Kidney (tissue), 14 donors: ENCODE data around the gene FHOD1. TPM values are rescaled to one million over a fixed set of nuclear protein-coding genes. Genes with fewer than 3 reads are reported as not detected.

Experiments
- DNase-seq, 5 donors: peaks; one replicate each; pipeline ENCODE4 v3.0.0-alpha.2; 2013 to 2020
- FAIRE-seq: peaks from 2 replicates; lab custom pipeline; 2012; peaks lifted over from hg19 to GRCh38; lab: Jason Lieb, UNC
- H3K27ac ChIP-seq, 2 donors: one replicate each; pipeline ENCODE4 v1.7.0; 2013; ENCODE audit warnings: low read depth in 2 of 2, low read length in 2 of 2, inconsistent platforms in 1 of 2
- H3K27me3 ChIP-seq: one replicate; pipeline ENCODE4 v1.7.1; 2013; ENCODE audit warnings: low read length, inconsistent platforms; ENCODE audit not compliant: control insufficient read depth, insufficient read depth
- H3K36me3 ChIP-seq, 3 donors: one replicate each; pipeline versions ENCODE4 v1.7.0 to v1.7.1; 2013; ENCODE audit warnings: low read length in 3 of 3, control low read depth in 1 of 3, inconsistent platforms in 1 of 3; ENCODE audit not compliant: insufficient read depth in 3 of 3, control insufficient read depth in 2 of 3
- H3K4me1 ChIP-seq, 3 donors: one replicate each; pipeline versions ENCODE4 v1.7.0 to v1.7.1; 2013; ENCODE audit warnings: low read length in 3 of 3, inconsistent platforms in 1 of 3, low read depth in 1 of 3; ENCODE audit not compliant: control insufficient read depth in 2 of 3, insufficient read depth in 2 of 3
- H3K4me3 ChIP-seq, 3 donors: one replicate each; pipeline versions ENCODE4 v1.7.0 to v1.8.1; 2013; ENCODE audit warnings: low read length in 3 of 3, control low read depth in 1 of 3, inconsistent platforms in 1 of 3
- H3K9ac ChIP-seq, 3 donors: one replicate each; pipeline versions ENCODE4 v1.7.0 to v1.7.1; 2013; ENCODE audit warnings: low read length in 3 of 3, control low read depth in 1 of 3, inconsistent platforms in 1 of 3
- H3K9me3 ChIP-seq, 3 donors: one replicate each; pipeline versions ENCODE4 v1.7.0 to v1.7.1; 2013; ENCODE audit warnings: low read length in 3 of 3, control low read depth in 1 of 3, inconsistent platforms in 1 of 3; ENCODE audit not compliant: control insufficient read depth in 2 of 3, insufficient read depth in 1 of 3
- intact Hi-C: fragments of 100-400 bp; cut with DNase I; formaldehyde crosslinking; loops from one replicate; pipeline ENCODE4 v1.11.1; 2022
- polyA plus RNA-seq: library from polyadenylated mRNA; stranded (reverse); fragments of 350-450 nt; fragmentation: Illumina TruSeq; extraction: RNeasy Lipid Tissue Mini Kit (QIAGEN cat#74804); gene quantifications from one replicate; pipeline ENCODE4 v1.2.3, GENCODE V29; 2014; ENCODE audit warnings: low read depth, low replicate concordance; ENCODE audit not compliant: insufficient read depth
- total RNA-seq: library from RNA; stranded (reverse); fragmentation: NEBNext Ultra II Directional; extraction: Animal tissue kit (Norgen Biotek cat#: 25700); gene quantifications from one replicate; pipeline ENCODE4 v1.2.1, GENCODE V29; 2021
- TF ChIP-seq, protein P1 (sequence below): IDR thresholded peaks from 3 replicates; pipeline ENCODE4 v1.5.1; 2012; ENCODE audit warnings: mild to moderate bottlenecking, moderate library complexity, borderline replicate concordance; ENCODE audit not compliant: insufficient read depth; ENCODE audit errors: extremely low read depth
- donor health status: control.
- donor health status: control.
- donor health status: control.
- donor health status: control.
- donor health status: control.
- donor health status: DM: yes; HTN: yes; CAD: no.
- donor health status: Normal renal cell carcinoma (clear cell type).

FHOD1 gene
- total and polyA plus RNA-seq, 2 donors from 2014 or later = 21.0 to 30.4 TPM

DNA sequence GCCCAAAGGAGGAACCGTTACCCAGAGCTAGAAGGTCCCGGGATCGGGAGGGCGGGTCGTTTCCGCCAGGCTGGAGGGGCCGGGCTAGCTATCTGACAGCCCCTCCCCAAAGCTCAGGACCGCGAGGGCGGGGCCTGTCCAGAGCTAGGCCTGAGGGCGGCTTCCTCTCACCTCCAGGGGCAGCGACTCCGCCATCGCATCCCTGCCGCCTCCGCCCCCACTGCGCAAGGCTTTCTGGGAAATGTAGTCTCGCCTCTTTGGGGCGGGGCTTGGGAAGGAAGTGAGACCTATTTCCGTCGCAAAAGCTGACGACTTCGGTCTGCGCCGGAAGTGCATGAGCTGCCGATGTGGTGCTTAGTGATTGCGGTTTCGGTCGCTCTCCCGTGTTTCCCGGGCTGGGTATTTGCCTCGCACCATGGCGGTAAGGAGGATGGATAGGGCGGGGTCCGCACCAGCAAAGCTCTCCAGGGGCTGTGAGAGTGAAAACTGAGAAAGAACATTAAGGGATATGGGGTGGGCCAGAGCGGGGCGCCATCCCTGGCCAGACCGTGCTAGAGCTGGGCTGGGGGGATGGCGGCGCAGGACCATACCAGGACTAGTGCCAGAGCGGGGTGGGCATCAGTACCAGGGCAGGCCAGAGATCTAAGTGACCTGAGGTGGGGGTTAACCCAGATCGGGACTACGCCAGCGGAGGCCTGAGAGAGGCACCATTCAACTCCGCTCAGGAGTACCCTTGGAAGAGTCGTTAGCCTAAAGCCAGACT is 20.3 kb downstream of the FHOD1 start, which contains the start of gene TMEM208:
Gene TMEM208, plus strand, starts transcription at position 327 of the 763 bp plus-strand sequence. Its CDS starts 89 bp downstream, at position 416.
- Histone ChIP-seq H3K9ac (peak within 1 kb of the TSS; percentile 85 to 96 (median 90)), H3K4me3 (peak within 1 kb of the TSS; percentile 94 to 100 (median 98)), H3K36me3 (peaks cover 2 to 26% (median 16%) of the 10 kb centered on the region in 3 donors), H3K9me3 (no peaks in the 10 kb centered on the region), H3K4me1 (peaks cover 0 to 20% (median 11%) of the 10 kb centered on the region in 3 donors), H3K27me3 (no peaks in the 10 kb centered on the region), H3K27ac (peak within 1 kb of the TSS; percentile 3 to 85)
- DNase-seq = peak; percentile 98 to 99 (median 99)
- FAIRE-seq = peak; percentile 77
- TF ChIP-seq, protein P1, sequence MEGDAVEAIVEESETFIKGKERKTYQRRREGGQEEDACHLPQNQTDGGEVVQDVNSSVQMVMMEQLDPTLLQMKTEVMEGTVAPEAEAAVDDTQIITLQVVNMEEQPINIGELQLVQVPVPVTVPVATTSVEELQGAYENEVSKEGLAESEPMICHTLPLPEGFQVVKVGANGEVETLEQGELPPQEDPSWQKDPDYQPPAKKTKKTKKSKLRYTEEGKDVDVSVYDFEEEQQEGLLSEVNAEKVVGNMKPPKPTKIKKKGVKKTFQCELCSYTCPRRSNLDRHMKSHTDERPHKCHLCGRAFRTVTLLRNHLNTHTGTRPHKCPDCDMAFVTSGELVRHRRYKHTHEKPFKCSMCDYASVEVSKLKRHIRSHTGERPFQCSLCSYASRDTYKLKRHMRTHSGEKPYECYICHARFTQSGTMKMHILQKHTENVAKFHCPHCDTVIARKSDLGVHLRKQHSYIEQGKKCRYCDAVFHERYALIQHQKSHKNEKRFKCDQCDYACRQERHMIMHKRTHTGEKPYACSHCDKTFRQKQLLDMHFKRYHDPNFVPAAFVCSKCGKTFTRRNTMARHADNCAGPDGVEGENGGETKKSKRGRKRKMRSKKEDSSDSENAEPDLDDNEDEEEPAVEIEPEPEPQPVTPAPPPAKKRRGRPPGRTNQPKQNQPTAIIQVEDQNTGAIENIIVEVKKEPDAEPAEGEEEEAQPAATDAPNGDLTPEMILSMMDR = peak; percentile 13
- intact Hi-C loops = no loop called here

DNA sequence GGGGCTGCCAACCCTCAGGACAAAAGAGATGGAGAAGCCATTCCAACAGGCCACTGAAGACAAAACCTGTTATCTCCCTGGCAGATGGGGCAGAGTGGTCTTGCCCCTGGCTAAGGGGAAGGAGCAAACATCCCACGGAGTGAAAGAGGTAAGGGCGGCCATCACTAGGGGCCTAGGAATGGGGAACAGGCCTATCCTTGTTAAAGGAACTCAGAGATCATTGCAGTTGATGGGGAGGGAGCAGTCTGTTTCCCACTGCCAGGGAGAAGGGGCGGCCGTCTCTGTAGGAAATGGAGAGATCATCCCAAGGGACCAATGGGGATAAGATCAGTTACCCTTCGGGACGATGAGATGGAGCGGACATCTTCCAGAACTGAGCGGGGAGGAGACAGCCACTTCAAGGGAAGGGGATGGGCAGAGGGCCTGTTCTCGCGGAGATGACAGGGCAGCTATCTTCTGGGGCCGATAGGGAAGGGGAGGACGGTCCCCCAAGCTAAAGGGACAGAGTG is 20.9 kb downstream of the FHOD1 start:
- H3K27ac ChIP-seq = peak overlapping the region; percentile 0 to 85
- peak overlapping the region; percentile 38 to 96 (median 80) for H3K9ac ChIP-seq
- TF ChIP-seq, protein P1 = no peak
- intact Hi-C loops = no loop called here
- no peaks in the 10 kb centered on the region for H3K9me3 ChIP-seq
- peak overlapping the region; percentile 83 to 100 (median 98) for H3K4me3 ChIP-seq
- FAIRE-seq (no peak), DNase-seq (no peak)
- H3K36me3 ChIP-seq = peaks cover 2 to 26% (median 11%) of the 10 kb centered on the region in 3 donors
- H3K27me3 ChIP-seq = no peaks in the 10 kb centered on the region
- H3K4me1 ChIP-seq = peaks cover 0 to 20% (median 11%) of the 10 kb centered on the region in 3 donors

DNA sequence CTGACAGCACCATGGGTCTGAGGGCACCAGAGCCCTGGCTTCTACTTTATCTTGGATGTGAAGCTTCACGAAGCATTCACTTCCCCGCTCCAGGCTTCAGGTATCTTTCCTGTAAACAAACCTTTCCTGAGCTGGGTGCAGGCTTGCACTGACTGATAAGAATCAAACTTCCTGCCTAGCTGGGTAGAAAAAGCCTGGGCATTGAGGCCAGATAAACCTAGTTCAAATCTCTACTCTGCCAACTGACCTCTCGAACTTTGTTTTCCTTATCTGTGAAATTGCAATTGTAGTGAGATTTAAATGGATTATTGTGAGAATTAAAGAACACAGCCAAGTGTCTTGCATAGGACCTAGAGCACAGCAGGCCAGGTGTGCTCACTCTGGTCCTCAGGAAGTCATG is 23.3 kb downstream of the FHOD1 start:
- peaks cover 0 to 5% (median 0%) of the 10 kb centered on the region in 3 donors for H3K36me3 ChIP-seq
- no peak overlapping the region for H3K9ac ChIP-seq
- H3K4me1 ChIP-seq = peaks cover 0 to 20% (median 11%) of the 10 kb centered on the region in 3 donors
- no peak overlapping the region for H3K4me3 ChIP-seq
- TF ChIP-seq, protein P1 = no peak
- FAIRE-seq (no peak), DNase-seq (no peak)
- H3K9me3 ChIP-seq = no peaks in the 10 kb centered on the region
- H3K27me3 ChIP-seq = no peaks in the 10 kb centered on the region
- intact Hi-C loops = no loop called here
- no peak overlapping the region for H3K27ac ChIP-seq
